ENCODE results near the gene ATMIN.

GRCh38 chr16:81008505-81008789, 27.2 kb upstream of the ATMIN start:
- TF ChIP-seq CTCF (IDR thresholded peaks at IDR 0.05) (no peak), POLR2AphosphoS5 (IDR thresholded peaks at IDR 0.05) (no peak), POLR2A (IDR thresholded peaks at IDR 0.05) (no peak), EP300 (IDR thresholded peaks at IDR 0.05) (no peak)
